Caco-2 (cell line): Measurements from ENCODE around the gene EXD3. TPM values are rescaled to one million over a fixed set of nuclear protein-coding genes. Genes with fewer than 3 reads are reported as not detected.

Experiments used
- BruUV-seq: library from RNA; stranded (reverse); fragments of 400-500 nt; replicated peaks from 2 replicates; lab custom pipeline; 2021; lab: Mats Ljungman, UMichigan
- CTCF ChIA-PET: fragments of 300-600 bp; sonication (Branson Sonifier 250); formaldehyde crosslinking; loops from one replicate; lab custom pipeline; 2022; ENCODE audit warnings: antibody characterized with exemption; lab: Charles Lee
- POLR2A ChIA-PET: fragments of 300-600 bp; sonication (Branson Sonifier 250); formaldehyde crosslinking; loops from one replicate; lab custom pipeline; 2022; ENCODE audit warnings: antibody characterized with exemption; lab: Charles Lee
- DNase-seq, 2 experiments: peaks; one replicate each; pipeline versions ENCODE4 v3.0.0 to v3.0.0-alpha.2; 2020 to 2022
- H3K27me3 ChIP-seq: replicated peaks from 2 replicates; pipeline ENCODE4 v1.6.0; 2011; ENCODE audit warnings: low read length; ENCODE audit not compliant: control insufficient read depth, insufficient read depth
- H3K36me3 ChIP-seq: 2 replicates; pipeline ENCODE4 v1.5.1; 2011; ENCODE audit warnings: low read length; ENCODE audit not compliant: control insufficient read depth, insufficient read depth
- H3K4me1 ChIP-seq: fragments of 250-450 bp; sonication (Bioruptor Pico); 2 replicates; pipeline ENCODE4 v1.5.1; 2020; ENCODE audit warnings: mild to moderate bottlenecking
- H3K4me3 ChIP-seq: 2 replicates; pipeline ENCODE4 v1.5.1; 2011; ENCODE audit warnings: low read depth, mild to moderate bottlenecking, control low read depth, low read length
- H3K9me3 ChIP-seq: fragments of 250-450 bp; sonication (Bioruptor Pico); 2 replicates; pipeline ENCODE4 v1.5.1; 2020; ENCODE audit warnings: mild to moderate bottlenecking, moderate library complexity
- H3K27ac Mint-ChIP-seq: one replicate; pipeline ENCODE4 v1.8.0; 2022; ENCODE audit warnings: mixed read lengths; ENCODE audit not compliant: unreplicated experiment
- H3K27me3 Mint-ChIP-seq: one replicate; pipeline ENCODE4 v1.8.0; 2022; ENCODE audit warnings: mixed read lengths; ENCODE audit not compliant: insufficient read depth, unreplicated experiment
- H3K36me3 Mint-ChIP-seq: one replicate; pipeline ENCODE4 v1.8.0; 2022; ENCODE audit warnings: mild to moderate bottlenecking, mixed read lengths; ENCODE audit not compliant: insufficient read depth, unreplicated experiment
- H3K4me1 Mint-ChIP-seq: one replicate; pipeline ENCODE4 v1.8.0; 2022; ENCODE audit warnings: low read depth, mixed read lengths; ENCODE audit not compliant: unreplicated experiment
- H3K4me3 Mint-ChIP-seq: one replicate; pipeline ENCODE4 v1.8.0; 2022; ENCODE audit warnings: mild to moderate bottlenecking, moderate library complexity, mixed read lengths; ENCODE audit not compliant: unreplicated experiment
- H3K9me3 Mint-ChIP-seq: one replicate; pipeline ENCODE4 v1.8.0; 2022; ENCODE audit warnings: mixed read lengths; ENCODE audit not compliant: unreplicated experiment
- intact Hi-C: fragments of 100-400 bp; cut with micrococcal nuclease; formaldehyde crosslinking; loops from one replicate; pipeline ENCODE4 v1.10.0; 2022; ENCODE audit not compliant: unreplicated experiment
- total RNA-seq: library from RNA; stranded (reverse); gene quantifications from 2 replicates; pipeline ENCODE4 v1.2.3, GENCODE V29; 2022
- TF ChIP-seq, protein P1 (sequence below), 2 experiments: fragments of 200-600 bp in 1 of 2; IDR thresholded peaks; 1 replicate in 1 of 2; 2 replicates in 1 of 2; pipeline versions ENCODE4 v1.5.1 to v1.8.0; 2011 to 2022; ENCODE audit warnings: antibody characterized with exemption in 1 of 2, control low read depth in 1 of 2, inconsistent platforms in 1 of 2, low read depth in 1 of 2, low read length in 1 of 2, mild to moderate bottlenecking in 1 of 2, moderate library complexity in 1 of 2; ENCODE audit not compliant: insufficient read depth in 1 of 2, severe bottlenecking in 1 of 2, unreplicated experiment in 1 of 2

Gene EXD3
- total RNA-seq, 1 experiment from 2014 or later: 10.9 TPM

DNA sequence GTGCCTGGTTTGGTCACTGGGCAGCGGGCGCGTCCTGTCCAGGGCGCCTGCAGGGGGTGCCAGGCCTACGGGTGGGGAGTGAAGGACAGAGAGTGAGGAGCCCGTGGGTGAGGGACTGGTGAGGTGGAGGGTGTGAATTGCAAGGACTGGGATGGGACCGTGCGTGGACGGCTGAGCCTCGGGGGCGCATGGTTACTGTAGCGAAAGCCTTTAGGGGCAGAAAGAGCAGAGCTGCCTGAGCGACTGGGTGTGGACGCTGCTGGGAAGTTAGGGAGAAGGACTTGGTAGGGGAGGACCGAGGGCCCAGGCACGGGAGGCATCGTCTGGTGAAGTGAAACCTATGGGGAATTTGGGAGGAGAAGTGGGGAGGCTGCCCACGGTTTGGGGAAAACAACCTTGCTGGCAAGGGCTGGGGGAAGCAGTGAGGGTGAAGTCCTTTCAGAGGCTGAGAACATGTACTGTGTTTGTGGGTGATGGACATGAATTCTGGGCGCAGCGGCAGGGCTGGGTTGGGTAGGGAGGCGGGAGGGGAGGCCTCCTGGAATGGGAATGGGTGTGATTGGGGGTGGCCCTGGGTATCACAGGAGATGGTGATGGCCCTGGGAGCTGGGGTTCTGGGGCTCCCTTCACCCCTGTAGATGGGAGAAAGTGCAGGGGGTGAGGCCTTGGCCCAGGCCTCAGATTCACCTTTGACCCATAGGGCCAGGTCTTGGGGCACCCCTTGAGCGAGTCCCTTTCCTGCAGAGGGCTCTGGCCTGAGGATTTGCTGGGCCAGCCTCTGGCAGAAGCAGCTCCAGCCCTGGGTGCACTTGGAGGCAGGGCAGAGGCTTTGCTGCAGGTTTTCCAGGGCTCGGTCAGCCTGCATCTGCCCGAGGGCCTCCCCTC is 147.1 kb downstream of the EXD3 start:
- Mint-ChIP-seq H3K4me1 (no peaks in the 10 kb centered on the region), H3K4me3 (no peak overlapping the region), H3K9me3 (no peaks in the 10 kb centered on the region), H3K27ac (no peak overlapping the region), H3K27me3 (no peaks in the 10 kb centered on the region), H3K36me3 (peaks cover 35% of the 10 kb centered on the region)
- no peak for DNase-seq
- TF ChIP-seq, protein P1, sequence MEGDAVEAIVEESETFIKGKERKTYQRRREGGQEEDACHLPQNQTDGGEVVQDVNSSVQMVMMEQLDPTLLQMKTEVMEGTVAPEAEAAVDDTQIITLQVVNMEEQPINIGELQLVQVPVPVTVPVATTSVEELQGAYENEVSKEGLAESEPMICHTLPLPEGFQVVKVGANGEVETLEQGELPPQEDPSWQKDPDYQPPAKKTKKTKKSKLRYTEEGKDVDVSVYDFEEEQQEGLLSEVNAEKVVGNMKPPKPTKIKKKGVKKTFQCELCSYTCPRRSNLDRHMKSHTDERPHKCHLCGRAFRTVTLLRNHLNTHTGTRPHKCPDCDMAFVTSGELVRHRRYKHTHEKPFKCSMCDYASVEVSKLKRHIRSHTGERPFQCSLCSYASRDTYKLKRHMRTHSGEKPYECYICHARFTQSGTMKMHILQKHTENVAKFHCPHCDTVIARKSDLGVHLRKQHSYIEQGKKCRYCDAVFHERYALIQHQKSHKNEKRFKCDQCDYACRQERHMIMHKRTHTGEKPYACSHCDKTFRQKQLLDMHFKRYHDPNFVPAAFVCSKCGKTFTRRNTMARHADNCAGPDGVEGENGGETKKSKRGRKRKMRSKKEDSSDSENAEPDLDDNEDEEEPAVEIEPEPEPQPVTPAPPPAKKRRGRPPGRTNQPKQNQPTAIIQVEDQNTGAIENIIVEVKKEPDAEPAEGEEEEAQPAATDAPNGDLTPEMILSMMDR (IDR thresholded peaks at IDR 0.05; ENCODE audit: insufficient read depth in 1 of 2, low read depth in 1 of 2, low read length in 1 of 2, severe bottlenecking in 1 of 2, unreplicated experiment in 1 of 2): no peak
- Histone ChIP-seq H3K9me3 (0 out of 2 replicates have a peak, but pooled peaks cover 6% of the 10 kb centered on the region), H3K36me3 (no peaks in the 10 kb centered on the region; the same call in none of the 2 replicates), H3K4me3 (no peak overlapping the region), H3K27me3 (no peaks in the 10 kb centered on the region), H3K4me1 (no peaks in the 10 kb centered on the region)
- no TSS peak for BruUV-seq
- ChIA-PET CTCF (no interaction called here), POLR2A (no interaction called here)
- intact Hi-C loops: no loop called here

DNA sequence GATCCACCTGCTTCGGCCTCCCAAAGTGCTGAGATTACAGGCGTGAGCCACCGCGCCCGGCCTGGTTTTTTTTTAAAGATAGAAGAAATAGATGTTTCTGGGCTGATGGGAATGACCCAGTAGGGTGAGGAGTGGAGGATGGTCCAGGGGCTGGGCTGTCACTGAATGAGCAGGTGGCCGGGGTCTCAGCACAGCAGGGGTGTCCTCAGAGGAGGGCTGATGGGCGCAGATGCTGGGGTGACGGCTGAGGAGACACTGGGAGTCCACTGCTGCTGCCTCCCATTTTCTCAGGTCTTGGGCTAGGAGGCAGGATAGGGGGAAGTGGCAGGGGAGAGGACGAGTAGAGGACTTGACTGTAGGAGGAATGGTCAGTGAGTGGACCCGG is 147.8 kb downstream of the EXD3 start:
- BruUV-seq: no TSS peak
- no peaks in the 10 kb centered on the region for H3K27me3 Mint-ChIP-seq
- CTCF ChIA-PET: interaction anchor here (0.9 to 1.2 kb wide), 2 partner anchors 11 to 39 kb away, joined by 3 to 4 read pairs; no protein-coding TSS in a partner anchor

More for the DNA sequence above, 147.8 kb downstream of the EXD3 start:
- H3K36me3 Mint-ChIP-seq: peaks cover 36% of the 10 kb centered on the region
- intact Hi-C loops: no loop called here
- no peak overlapping the region for H3K4me3 ChIP-seq
- TF ChIP-seq, protein P1 (IDR thresholded peaks at IDR 0.05; ENCODE audit: insufficient read depth in 1 of 2, low read depth in 1 of 2, low read length in 1 of 2, severe bottlenecking in 1 of 2, unreplicated experiment in 1 of 2): no peak
- no peaks in the 10 kb centered on the region for H3K4me1 Mint-ChIP-seq
- H3K27ac Mint-ChIP-seq: no peak overlapping the region
- 0 out of 2 replicates have a peak, but pooled peaks cover 6% of the 10 kb centered on the region for H3K9me3 ChIP-seq
- no peaks in the 10 kb centered on the region for H3K4me1 ChIP-seq
- no peaks in the 10 kb centered on the region; the same call in none of the 2 replicates for H3K36me3 ChIP-seq
- POLR2A ChIA-PET: no interaction called here
- H3K27me3 ChIP-seq: no peaks in the 10 kb centered on the region
- no peaks in the 10 kb centered on the region for H3K9me3 Mint-ChIP-seq
- DNase-seq: no peak
- H3K4me3 Mint-ChIP-seq: no peak overlapping the region
